Mammary epithelial cell (primary cell): ENCODE data around the gene BRME1.

Source experiments
- CTCF ChIP-seq, 2 donors: IDR thresholded peaks in 1 of 2; conservative IDR thresholded peaks in 1 of 2; 2 replicates each; pipeline ENCODE4 v1.5.1; 2011 to 2012; ENCODE audit warnings: inconsistent platforms in 2 of 2, low read length in 2 of 2, mild to moderate bottlenecking in 2 of 2, control low read depth in 1 of 2, low read depth in 1 of 2; ENCODE audit not compliant: insufficient read depth in 1 of 2; ENCODE audit errors: extremely low read depth in 1 of 2
- EZH2 ChIP-seq: IDR thresholded peaks from 2 replicates; pipeline ENCODE4 v1.6.1; 2012; ENCODE audit warnings: low read length, inconsistent platforms, borderline replicate concordance

- no peak for TF ChIP-seq CTCF (conservative IDR thresholded peaks at IDR 0.05 in 1 of 2, IDR thresholded peaks at IDR 0.05 in 1 of 2; ENCODE audit: extremely low read depth in 1 of 2, insufficient read depth in 1 of 2, low read depth in 1 of 2, low read length in 2 of 2)
- TF ChIP-seq EZH2 = no peak
Measured at GRCh38 chr19:13838435-13839129, 67.3 kb downstream of the BRME1 start.
